GM23338 (cell line): ENCODE results near the gene CSF1R.

Experiments used
- EZH2 ChIP-seq: fragments of 200-600 bp; sonication (generic); IDR thresholded peaks from one replicate; pipeline ENCODE4 v1.8.0; 2017; ENCODE audit warnings: antibody characterized with exemption, mild to moderate bottlenecking, low read depth; ENCODE audit not compliant: unreplicated experiment
- EZH2phosphoT487 ChIP-seq: fragments of 200-600 bp; sonication (generic); IDR thresholded peaks from one replicate; pipeline ENCODE4 v1.8.1; 2018; ENCODE audit warnings: antibody characterized with exemption; ENCODE audit not compliant: unreplicated experiment
- JUNB ChIP-seq: IDR thresholded peaks from one replicate; pipeline ENCODE4 v1.6.1; 2016; ENCODE audit warnings: antibody characterized with exemption; ENCODE audit not compliant: unreplicated experiment
- POLR2AphosphoS5 ChIP-seq: IDR thresholded peaks from 2 replicates; pipeline ENCODE4 v1.6.1; 2016; ENCODE audit warnings: antibody characterized with exemption, low read depth
- STAT1 ChIP-seq: IDR thresholded peaks from one replicate; pipeline ENCODE4 v1.6.1; 2016; ENCODE audit warnings: antibody characterized with exemption; ENCODE audit not compliant: unreplicated experiment
- ZNF331 ChIP-seq: fragments of 250-450 bp; sonication (Bioruptor Pico); IDR thresholded peaks from 2 replicates; pipeline ENCODE4 v1.5.0; 2020; ENCODE audit warnings: low read depth, mild to moderate bottlenecking, moderate library complexity
- ZNF462 ChIP-seq: fragments of 250-450 bp; sonication (Bioruptor Pico); IDR thresholded peaks from 2 replicates; pipeline ENCODE4 v1.5.0; 2020; ENCODE audit warnings: mild to moderate bottlenecking, moderate library complexity
- TF ChIP-seq, protein P1 (sequence below), 2 experiments: fragments of 200-600 bp in 1 of 2; sonication (generic) in 1 of 2; conservative IDR thresholded peaks; 2 replicates each; pipeline versions ENCODE4 v1.5.1 to v1.6.1; 2016 to 2017; ENCODE audit warnings: antibody characterized with exemption in 2 of 2, low read depth in 2 of 2, mild to moderate bottlenecking in 2 of 2, moderate library complexity in 1 of 2
- TF ChIP-seq, protein P2 (sequence below): IDR thresholded peaks from one replicate; pipeline ENCODE4 v1.6.1; 2018; ENCODE audit warnings: antibody characterized with exemption; ENCODE audit not compliant: unreplicated experiment

- TF ChIP-seq, protein P1, sequence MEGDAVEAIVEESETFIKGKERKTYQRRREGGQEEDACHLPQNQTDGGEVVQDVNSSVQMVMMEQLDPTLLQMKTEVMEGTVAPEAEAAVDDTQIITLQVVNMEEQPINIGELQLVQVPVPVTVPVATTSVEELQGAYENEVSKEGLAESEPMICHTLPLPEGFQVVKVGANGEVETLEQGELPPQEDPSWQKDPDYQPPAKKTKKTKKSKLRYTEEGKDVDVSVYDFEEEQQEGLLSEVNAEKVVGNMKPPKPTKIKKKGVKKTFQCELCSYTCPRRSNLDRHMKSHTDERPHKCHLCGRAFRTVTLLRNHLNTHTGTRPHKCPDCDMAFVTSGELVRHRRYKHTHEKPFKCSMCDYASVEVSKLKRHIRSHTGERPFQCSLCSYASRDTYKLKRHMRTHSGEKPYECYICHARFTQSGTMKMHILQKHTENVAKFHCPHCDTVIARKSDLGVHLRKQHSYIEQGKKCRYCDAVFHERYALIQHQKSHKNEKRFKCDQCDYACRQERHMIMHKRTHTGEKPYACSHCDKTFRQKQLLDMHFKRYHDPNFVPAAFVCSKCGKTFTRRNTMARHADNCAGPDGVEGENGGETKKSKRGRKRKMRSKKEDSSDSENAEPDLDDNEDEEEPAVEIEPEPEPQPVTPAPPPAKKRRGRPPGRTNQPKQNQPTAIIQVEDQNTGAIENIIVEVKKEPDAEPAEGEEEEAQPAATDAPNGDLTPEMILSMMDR (conservative IDR thresholded peaks at IDR 0.05; ENCODE audit: low read depth in 2 of 2) = no peak
- no peak for TF ChIP-seq JUNB
- no peak for TF ChIP-seq POLR2AphosphoS5
- TF ChIP-seq EZH2 = no peak
- TF ChIP-seq, protein P2, sequence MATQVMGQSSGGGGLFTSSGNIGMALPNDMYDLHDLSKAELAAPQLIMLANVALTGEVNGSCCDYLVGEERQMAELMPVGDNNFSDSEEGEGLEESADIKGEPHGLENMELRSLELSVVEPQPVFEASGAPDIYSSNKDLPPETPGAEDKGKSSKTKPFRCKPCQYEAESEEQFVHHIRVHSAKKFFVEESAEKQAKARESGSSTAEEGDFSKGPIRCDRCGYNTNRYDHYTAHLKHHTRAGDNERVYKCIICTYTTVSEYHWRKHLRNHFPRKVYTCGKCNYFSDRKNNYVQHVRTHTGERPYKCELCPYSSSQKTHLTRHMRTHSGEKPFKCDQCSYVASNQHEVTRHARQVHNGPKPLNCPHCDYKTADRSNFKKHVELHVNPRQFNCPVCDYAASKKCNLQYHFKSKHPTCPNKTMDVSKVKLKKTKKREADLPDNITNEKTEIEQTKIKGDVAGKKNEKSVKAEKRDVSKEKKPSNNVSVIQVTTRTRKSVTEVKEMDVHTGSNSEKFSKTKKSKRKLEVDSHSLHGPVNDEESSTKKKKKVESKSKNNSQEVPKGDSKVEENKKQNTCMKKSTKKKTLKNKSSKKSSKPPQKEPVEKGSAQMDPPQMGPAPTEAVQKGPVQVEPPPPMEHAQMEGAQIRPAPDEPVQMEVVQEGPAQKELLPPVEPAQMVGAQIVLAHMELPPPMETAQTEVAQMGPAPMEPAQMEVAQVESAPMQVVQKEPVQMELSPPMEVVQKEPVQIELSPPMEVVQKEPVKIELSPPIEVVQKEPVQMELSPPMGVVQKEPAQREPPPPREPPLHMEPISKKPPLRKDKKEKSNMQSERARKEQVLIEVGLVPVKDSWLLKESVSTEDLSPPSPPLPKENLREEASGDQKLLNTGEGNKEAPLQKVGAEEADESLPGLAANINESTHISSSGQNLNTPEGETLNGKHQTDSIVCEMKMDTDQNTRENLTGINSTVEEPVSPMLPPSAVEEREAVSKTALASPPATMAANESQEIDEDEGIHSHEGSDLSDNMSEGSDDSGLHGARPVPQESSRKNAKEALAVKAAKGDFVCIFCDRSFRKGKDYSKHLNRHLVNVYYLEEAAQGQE = no peak
- TF ChIP-seq ZNF462 = no peak
- TF ChIP-seq STAT1 = no peak
- TF ChIP-seq EZH2phosphoT487 = no peak
- no peak for TF ChIP-seq ZNF331
Measured at GRCh38 chr5:150066901-150067396, 19.4 kb downstream of the CSF1R start.
